Glomerular visceral epithelial cell (primary cell): ENCODE results near the gene PRKN.

Source experiments
- DNase-seq: peaks from one replicate; pipeline ENCODE4 v3.0.0-alpha.2; 2016; ENCODE audit errors: extremely low spot score

Gene PRKN

GRCh38 chr6:162306616-162307015 lies 420.9 kb downstream of the PRKN start:
- peak; percentile 26 for DNase-seq

GRCh38 chr6:162301128-162301527 lies 426.4 kb downstream of the PRKN start:
- DNase-seq, result no peak

GRCh38 chr6:162294029-162294428 lies 433.5 kb downstream of the PRKN start:
- DNase-seq, result no peak

GRCh38 chr6:162292915-162293314 lies 434.7 kb downstream of the PRKN start:
- no peak for DNase-seq

DNA sequence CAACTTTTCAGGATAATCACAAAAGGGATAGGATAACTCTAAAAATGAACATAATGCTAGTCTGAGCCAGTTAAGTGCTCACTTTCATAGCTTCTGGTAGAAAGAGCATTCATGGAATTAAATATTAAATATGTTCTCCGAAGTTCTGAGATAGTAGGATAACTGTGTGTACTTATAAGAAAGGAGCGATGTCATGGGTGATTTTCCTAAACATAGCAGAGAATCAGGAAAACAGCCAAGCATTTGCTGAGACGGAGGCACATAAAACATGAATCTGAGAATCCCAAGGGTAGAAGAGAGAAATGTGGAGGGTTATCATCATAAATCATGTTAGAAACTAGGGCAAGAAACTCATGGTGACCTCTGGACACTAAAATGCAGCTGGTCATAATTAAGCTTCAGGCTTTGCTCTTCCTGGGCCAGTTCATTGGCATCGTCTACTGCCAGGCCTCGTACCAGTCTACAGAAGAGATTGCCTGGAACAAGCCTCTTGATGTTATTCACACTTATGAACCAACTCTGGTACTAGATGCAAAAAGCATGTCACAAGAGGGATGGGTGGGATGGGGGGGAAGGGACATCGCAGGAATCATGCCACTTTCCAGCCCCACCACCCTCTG lies 436.6 kb downstream of the PRKN start:
- DNase-seq, result no peak

- no peak for DNase-seq
Observed at GRCh38 chr6:162289972-162290371, 437.6 kb downstream of the PRKN start.

GRCh38 chr6:162273986-162274385 lies 453.6 kb downstream of the PRKN start:
- no peak for DNase-seq

- no peak for DNase-seq
Observed at GRCh38 chr6:162271922-162272321, 455.6 kb downstream of the PRKN start.

GRCh38 chr6:162270966-162271365 lies 456.6 kb downstream of the PRKN start:
- DNase-seq, result no peak

GRCh38 chr6:162267641-162268040 lies 459.9 kb downstream of the PRKN start:
- no peak for DNase-seq

DNA sequence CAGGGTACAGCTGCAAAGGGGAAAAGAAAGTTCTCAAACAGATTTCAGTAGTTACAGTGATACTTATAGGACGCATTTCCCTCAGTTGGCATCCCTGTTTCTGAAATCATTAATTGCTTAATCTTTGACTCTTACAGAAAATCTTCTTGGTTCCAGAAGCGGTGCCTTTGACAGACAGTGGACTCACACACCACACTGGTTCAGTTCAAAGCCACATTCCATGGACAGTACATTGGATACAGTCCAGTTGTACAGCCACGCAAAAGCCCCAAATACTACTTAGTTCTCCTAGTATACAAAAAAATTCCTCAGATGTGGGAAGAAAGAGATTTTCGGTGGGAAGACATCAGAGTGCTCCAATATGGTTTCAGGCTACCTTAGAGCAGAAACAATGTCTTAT lies 460.4 kb downstream of the PRKN start:
- no peak for DNase-seq

DNA sequence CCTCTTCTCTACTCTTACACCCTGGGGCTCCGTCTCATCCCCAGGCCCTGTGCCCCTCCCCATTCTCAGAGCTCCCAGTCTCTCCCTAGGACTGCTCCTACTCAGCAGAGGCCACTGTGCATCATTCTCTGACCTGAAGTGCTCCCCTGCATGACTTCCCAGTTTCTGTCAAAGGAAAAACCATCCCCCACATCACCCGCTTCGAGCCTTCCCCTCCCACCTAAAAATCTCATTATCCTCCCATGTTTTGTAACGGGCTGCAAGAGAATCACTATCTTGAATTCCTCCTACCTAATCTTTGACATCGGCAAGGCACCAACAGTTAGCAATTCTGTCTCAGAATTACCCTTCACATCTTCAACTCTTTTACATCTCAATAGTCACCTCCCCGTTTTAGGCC lies 463.0 kb downstream of the PRKN start:
- DNase-seq, result no peak

DNA sequence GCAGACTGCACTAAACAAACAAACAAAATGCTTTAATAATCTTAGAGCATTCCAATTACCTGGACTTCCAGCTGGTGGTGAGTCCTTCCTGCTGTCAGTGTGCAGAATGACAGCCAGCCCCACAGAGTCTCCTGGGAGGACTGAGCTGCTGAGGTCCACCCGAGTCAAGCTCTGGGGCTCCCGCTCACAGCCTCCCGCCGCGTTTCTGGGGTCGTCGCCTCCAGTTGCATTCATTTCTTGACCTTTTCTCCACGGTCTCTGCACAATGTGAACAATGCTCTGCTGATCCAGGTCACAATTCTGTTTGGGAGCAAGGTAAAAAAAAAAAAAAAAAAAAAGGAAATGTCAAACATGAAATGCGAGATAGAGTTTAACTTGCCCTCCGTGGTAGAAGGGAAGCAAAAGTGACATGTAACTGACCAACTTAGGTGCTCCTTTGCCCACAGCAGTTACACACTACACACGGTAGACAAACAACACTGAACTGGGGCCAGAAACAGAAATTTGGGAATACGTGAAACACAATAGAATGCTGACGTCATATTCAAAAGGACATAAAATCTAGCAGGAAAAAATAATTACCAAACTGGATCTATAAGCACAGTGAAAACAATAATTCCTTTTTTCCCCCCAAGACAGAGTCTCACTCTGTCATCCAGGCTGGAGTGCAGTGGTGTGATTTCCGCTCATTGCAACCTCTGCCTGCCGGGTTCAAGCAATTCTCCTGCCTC lies 464.9 kb downstream of the PRKN start:
- DNase-seq, result no peak

DNA sequence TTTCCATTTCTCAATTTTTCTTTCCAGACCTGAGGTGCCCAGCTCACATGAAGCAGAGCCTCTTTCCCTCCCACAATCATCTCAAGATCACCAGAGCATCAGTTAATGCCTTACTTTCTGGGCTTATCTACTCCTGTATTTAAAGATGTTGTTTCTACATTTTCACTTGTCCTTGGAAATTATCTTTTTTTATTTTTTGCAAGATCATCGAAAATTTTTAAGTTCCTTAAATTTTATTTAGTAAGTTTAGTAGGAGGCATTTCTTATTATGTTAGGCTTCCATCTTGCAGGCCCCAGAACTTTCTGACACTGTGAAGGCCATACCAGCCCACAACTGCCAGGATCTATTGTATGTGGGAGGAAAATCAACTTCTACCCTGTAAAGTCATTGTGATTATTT lies 466.0 kb downstream of the PRKN start:
- no peak for DNase-seq

DNA sequence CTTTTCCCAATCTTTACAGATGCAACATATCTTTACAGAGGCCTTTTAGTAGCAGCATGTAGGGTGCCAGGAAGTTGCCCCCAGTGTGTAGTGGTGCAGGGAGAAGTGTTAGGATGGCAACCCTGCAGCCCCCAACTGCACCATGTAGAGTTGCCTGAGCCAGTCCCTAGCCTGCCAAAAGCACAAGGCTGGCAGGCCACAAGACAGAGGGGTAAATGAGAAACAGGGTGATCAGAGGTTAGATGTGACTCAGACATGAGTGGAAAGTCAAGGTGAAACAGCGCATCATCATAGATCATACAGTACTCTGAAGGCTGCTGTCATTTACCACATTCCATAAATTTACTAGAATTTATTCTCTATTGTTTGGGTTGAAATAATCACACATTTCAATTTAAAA lies 467.5 kb downstream of the PRKN start:
- no peak for DNase-seq

- DNase-seq, result no peak
Observed at GRCh38 chr6:162258647-162259046, 468.9 kb downstream of the PRKN start.

DNA sequence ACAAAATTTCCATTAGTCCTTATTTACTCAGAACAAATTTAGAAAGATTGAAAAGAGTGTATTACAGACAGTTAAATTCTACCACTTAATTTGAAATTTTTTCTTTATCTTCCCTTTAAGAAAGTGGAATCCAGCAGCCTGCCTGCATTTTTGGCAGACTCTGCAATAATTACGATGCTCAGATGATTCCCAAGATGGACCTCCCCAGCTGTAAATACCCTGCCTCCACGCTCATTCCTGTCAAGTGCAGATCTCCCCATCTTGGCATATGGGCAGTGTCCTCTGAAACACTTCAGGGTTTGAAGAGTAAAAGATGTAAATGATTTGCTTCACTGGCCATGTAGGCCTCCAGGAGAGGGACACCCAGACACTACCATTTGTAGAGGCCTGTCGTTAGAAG lies 471.2 kb downstream of the PRKN start:
- DNase-seq, result no peak

- DNase-seq, result no peak
Observed at GRCh38 chr6:162251257-162251656, 476.3 kb downstream of the PRKN start.

GRCh38 chr6:162249907-162250642 lies 477.5 kb downstream of the PRKN start:
- no peak for DNase-seq

GRCh38 chr6:162245830-162246420 lies 481.6 kb downstream of the PRKN start:
- no peak for DNase-seq

GRCh38 chr6:162244031-162244430 lies 483.5 kb downstream of the PRKN start:
- DNase-seq, result peak; percentile 12

- DNase-seq, result no peak
Observed at GRCh38 chr6:162242915-162243314, 484.7 kb downstream of the PRKN start.

DNA sequence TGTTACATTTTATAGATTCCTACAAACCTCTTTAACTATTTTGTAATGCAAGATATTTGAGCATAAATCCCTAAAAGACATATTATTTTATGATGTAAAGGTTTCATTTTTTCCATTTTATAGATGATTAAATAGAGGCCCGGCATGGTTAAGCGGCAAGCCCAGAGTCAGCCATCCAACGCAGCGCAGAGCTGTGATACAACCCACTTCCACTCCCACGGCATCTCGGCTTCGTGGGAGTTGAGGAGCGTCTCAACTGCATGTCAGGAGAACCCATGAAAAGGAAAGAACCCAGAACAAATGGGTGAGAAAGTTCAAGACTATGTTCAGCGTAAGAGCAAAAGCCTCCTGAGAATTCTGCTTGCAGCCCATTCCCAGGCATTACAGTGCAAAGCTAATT lies 488.2 kb downstream of the PRKN start:
- no peak for DNase-seq
